ENCODE measurements around the gene EFCAB11.

- TF ChIP-seq CTCF (IDR thresholded peaks at IDR 0.05) = no peak
- no peak for TF ChIP-seq POLR2A (IDR thresholded peaks at IDR 0.05)
- no peak for TF ChIP-seq EP300 (IDR thresholded peaks at IDR 0.05)
Measured at GRCh38 chr14:89957791-89958190, 3.3 kb upstream of the EFCAB11 start.

Measured in ovary (tissue), 3 donors.